RPMI8226 (cell line): ENCODE measurements around the gene WDR70.
"Not testable (repeated sequence)": the region's sequence is repeated elsewhere in the genome, so short reads cannot be mapped to it uniquely, and the experiment has no call there.

ENCODE experiments used
- DNase-seq: peaks from one replicate; pipeline ENCODE4 v3.0.0-alpha.2; 2015

The WDR70 gene

DNA sequence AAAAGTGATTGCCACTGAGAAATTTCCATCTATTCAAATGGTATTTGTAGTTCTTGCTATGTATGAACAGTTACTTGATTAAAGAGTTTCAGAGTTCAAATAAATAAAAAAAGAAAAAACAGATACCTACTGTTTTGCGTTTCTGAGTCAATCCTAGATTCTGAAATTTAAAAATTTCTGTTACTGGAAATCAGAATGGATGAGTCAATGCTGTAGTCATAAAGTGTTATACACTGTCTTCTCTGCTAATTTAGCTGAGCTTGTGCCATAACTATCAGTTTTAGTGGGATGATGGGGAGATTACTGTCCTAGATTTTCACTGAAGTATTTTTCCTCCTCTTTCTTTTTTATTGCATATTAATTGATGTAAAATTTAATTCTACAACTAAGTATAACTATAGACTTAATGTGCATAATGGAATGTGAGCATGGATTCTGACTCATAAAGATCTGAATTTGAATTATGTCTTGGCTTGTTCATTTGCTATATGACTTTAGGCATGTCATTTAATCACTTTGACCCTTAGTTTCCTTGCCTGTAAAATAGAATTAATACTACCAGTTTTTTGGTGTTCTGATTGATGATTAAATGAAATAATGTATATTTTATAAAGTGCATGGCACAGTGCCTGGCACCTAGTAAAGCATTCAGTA lies 75.4 kb downstream of the WDR70 start:
- DNase-seq, result not testable (repeated sequence)

DNA sequence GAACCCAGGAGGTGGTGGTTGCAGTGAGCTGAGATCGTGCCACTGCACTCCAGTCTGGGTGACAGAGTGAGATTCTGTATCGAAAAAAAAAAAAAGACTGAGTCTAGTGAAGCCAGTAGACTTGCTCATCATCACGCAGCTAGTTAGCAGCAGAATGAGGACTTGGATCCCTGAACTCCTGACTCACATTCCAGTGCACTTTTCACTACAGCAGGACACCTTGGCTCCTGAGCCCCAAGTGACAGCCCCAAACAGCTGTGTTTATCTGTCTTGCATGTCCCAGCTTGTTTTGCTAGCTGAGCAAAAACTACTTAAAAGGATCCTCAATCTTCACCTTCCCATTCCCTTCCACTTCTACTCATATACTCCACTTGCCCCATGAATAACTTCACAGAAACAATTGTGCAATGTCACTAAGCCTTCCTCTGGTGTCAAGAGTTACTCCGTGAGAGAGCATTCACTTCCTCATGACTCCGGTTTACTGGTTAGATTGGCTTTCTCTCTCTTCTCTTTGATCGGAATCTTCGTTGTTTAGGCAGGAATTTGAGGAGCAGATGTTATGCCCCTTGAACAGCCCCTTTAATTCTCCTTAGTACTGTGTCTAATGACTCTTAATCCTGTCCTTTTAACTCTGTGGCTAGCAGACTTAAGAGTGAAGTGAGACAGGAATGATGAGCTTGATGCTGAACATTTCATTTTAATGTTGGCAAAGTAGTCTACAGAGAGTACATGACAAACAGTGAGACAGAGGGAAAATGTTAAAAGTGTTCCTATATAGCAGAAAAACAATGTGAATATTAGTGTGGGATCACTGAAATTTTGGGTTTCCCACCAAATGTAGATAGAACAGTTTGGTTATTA lies 84.3 kb downstream of the WDR70 start:
- DNase-seq, result not testable (repeated sequence)

GRCh38 chr5:37464581-37464980 lies 85.5 kb downstream of the WDR70 start:
- not testable (repeated sequence) for DNase-seq

GRCh38 chr5:37469383-37469782 lies 90.3 kb downstream of the WDR70 start:
- DNase-seq, result not testable (repeated sequence)

DNA sequence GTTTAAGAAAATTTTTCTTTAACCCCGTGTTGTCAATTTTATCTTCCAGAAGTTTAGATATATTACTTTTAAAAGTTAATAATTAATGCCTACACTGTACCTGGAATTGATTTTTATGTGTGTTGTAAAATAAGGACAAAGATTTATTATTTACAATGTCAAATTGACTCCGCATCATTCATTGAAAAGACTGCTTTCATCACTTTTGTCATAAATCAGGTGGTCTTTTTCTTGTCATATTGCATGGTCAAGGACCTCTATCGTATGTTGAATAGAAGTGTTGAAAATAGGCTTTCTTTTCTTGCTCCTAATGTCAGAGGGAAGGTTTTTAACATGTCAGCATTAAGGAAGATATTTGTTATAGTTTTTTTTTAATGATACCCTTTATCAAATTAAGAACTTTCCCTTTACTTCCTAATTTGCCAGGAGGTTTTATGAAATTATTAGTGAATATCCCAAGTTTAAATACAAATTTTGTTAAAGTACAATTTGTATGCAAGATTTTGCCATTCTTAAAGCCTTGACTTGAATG lies 92.6 kb downstream of the WDR70 start:
- DNase-seq, result no peak

- DNase-seq, result no peak
Observed at GRCh38 chr5:37477426-37477825, 98.3 kb downstream of the WDR70 start.

GRCh38 chr5:37478121-37478894 lies 99.2 kb downstream of the WDR70 start:
- DNase-seq, result no peak

DNA sequence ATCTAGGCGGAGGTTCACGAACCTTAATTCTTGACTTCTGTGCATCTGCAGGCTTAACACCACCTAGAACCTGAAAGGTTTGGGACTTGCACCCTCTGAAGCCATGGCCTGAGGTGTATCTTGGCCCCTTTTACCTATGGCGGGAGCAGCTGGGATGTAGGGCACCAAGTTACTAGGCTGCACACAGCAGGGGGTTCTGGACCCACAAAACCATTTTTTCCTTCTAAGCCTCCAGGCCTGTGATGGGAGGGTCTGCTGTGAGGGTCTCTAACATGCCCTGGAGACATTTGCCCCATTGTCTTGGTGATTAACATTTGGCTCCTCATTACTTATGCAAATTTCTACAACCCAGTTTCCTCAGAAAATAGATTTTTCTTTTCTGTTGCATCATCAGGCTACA lies 102.3 kb downstream of the WDR70 start:
- DNase-seq, result not testable (repeated sequence)

GRCh38 chr5:37490120-37490810 lies 111.1 kb downstream of the WDR70 start:
- DNase-seq, result no peak

- no peak for DNase-seq
Observed at GRCh38 chr5:37490931-37491330, 111.8 kb downstream of the WDR70 start.

- DNase-seq, result no peak
Observed at GRCh38 chr5:37492778-37493555, 113.8 kb downstream of the WDR70 start.

GRCh38 chr5:37494756-37495155 lies 115.6 kb downstream of the WDR70 start:
- DNase-seq, result no peak

GRCh38 chr5:37495210-37495609 lies 116.1 kb downstream of the WDR70 start:
- DNase-seq, result no peak

DNA sequence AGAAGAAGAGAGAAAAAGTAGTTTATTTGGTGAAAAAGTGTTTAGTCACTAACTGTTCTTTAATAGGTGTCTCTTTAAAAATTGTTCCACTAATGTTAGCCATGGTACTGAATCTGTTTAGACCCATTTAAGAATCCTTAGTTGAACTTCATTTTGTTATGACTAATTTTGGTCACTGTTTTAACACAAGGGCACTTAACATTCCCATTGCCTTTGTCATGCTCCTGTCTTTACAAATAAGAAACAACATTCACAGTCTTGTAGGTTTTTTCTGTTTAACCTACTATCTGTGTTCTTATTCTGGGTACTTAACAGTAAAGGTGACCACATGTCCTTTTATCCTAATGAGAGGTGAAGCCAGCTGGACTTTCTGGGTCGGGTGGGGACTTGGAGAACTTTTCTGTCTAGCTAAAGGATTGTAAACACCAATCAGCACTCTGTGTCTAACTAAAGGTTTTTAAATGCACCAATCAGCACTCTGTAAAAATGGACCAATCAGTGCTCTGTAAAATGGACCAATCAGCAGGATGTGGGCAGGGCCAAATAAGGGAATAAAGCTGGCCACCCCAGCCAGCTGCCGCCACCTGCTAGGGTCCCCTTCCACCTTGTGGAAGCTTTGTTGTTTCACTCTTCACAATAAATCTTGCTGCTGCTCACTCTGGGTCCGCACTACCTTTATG lies 116.7 kb downstream of the WDR70 start:
- no peak for DNase-seq

GRCh38 chr5:37496902-37497445 lies 117.9 kb downstream of the WDR70 start:
- DNase-seq, result no peak

GRCh38 chr5:37501152-37501551 lies 122.0 kb downstream of the WDR70 start:
- DNase-seq, result no peak

GRCh38 chr5:37506241-37506640 lies 127.1 kb downstream of the WDR70 start:
- DNase-seq, result no peak

GRCh38 chr5:37506722-37507121 lies 127.6 kb downstream of the WDR70 start:
- no peak for DNase-seq

DNA sequence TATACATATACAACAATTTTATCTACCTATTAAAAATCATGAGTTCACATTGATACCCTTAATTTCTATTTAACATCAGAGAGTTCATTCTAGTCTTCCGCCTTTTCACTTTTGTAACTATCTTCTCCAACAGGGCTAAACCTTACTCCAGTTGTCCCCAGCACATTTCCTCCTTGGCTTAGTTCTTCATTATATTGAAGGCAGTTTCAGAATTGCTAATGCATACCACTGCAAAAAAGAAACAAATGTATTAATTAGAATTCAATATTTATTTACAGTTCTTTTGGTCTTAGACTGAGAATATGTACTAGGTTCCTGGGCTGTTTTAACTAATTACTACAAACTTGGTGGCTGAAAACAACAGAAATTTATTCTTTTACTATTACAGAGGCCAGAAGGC lies 132.5 kb downstream of the WDR70 start:
- no peak for DNase-seq

GRCh38 chr5:37514946-37515345 lies 135.8 kb downstream of the WDR70 start:
- DNase-seq, result no peak

GRCh38 chr5:37517686-37518085 lies 138.6 kb downstream of the WDR70 start:
- no peak for DNase-seq
